Measurements from ENCODE around the gene LARP4B.

LARP4B gene

GRCh38 chr10:822197-822596 lies 109.3 kb downstream of the LARP4B start:
- DNase-seq, result no peak

GRCh38 chr10:821322-821721 lies 110.2 kb downstream of the LARP4B start:
- no peak for DNase-seq

- no peak for DNase-seq
Measured at GRCh38 chr10:819816-820215, 111.7 kb downstream of the LARP4B start.

GRCh38 chr10:819326-819725 lies 112.2 kb downstream of the LARP4B start:
- no peak for DNase-seq

GRCh38 chr10:818526-819220 lies 112.8 kb downstream of the LARP4B start:
- DNase-seq, result peak; percentile 13

- no peak for DNase-seq
Measured at GRCh38 chr10:818010-818409, 113.5 kb downstream of the LARP4B start.

- DNase-seq, result no peak
Measured at GRCh38 chr10:817371-817770, 114.1 kb downstream of the LARP4B start.

DNA sequence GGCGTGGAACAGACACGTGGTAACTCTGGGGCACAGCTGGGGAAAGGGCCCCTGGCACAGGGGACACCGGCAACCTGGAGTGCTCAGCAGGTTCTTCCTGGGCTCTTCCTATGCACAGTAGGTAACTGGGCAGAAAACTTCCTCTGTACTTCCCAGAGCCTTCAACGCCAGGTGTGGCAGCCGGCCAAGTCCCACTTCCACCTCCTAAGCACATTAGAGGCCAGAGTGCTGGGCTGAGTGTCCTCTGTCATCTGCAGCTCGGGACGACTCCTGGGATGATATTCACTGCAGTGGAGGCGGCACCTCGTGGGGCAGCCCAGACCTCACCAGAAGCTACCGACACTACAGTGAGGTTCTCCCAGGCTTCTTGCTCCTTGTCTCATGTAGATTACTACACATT lies 114.5 kb downstream of the LARP4B start:
- DNase-seq, result no peak

- DNase-seq, result no peak
Measured at GRCh38 chr10:816091-816477, 115.4 kb downstream of the LARP4B start.

DNA sequence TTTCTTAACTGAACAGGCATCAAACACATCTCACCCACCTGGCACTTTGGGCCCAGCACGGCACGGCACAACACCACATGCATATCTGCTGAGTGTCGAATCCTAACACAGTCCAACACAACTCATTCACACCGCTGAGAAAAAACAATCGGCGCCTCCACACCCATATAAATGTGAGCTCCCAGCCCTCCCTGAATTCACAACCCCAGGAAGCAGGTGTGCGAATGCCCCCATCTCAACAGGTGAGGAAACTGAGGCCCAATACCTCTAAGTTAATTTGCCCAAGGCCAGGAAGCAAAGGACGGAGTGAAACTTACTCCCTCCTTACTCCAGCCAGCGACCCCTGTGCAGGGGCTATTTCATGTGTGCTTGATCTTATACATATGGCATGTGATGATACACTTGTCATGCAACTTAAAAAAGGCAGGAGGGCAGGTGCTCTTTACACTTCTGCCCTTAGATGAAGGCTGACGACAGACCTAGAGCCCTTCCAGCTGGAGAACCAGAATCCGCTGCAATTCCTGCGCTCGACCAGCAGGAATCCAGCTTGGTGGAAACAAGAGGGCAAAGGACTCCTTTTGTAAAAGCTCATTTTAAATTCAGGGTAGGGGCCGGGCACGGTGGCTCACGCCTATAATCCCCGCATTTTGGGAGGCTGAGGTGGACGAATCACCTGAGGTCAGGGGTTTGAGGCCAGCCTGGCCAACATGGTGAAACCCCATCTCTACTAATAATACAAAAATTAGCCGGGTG lies 116.0 kb downstream of the LARP4B start:
- DNase-seq, result no peak

DNA sequence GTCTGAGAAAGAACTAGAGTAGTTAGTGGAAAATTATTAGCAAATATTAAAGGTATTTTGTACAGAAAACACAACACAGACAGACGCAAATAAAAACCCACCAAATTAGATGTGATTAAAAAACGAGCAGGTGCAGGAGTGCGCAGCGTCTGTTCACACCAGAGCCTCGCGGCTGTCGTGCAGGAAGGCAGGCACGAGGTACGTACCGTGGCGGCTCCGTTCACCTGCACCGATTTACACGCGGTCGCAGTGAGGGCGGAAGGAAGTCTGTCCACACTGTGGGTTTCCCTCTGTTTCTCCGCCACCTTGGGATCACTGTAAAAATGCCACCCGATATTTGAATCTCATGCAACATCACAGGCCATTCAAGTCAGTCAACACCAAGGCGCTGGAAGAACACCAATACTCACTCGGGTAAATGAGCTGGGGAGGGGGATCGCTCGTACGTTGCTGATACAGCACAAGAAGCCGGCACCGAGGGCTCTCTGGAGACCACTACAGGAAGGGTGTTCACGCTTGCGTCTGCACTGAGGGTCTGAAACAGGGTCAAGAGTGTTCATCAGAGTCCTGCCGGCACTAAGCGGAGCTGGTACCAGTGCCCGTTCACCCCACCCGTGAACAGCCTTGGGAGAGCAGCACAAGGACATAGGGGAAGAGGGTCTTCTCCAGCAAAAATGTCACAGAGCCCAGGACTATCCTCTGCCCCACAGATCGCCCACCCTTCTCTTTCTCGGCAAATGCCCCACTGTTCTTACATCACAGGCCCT lies 116.8 kb downstream of the LARP4B start:
- no peak for DNase-seq

DNA sequence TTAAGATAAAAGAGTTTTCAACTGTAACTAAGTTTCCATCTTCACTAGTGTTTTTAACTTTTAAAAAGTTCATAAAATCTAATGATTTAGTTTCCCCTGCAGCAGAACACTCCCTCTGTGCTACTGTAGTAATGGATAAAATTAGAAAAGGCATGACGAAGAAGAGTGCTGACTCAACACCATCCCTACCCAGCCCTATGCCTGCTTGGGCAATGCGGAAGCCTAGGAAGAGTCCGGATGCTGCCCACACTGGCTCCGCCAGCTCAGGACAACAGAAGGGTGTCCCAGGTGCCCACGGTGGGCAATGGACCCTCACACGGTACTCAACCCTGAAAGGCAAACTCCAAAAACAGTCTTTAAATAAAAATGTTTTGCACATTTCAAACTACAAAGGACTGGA lies 118.2 kb downstream of the LARP4B start:
- no peak for DNase-seq

- DNase-seq, result no peak
Measured at GRCh38 chr10:812787-813186, 118.7 kb downstream of the LARP4B start.

DNA sequence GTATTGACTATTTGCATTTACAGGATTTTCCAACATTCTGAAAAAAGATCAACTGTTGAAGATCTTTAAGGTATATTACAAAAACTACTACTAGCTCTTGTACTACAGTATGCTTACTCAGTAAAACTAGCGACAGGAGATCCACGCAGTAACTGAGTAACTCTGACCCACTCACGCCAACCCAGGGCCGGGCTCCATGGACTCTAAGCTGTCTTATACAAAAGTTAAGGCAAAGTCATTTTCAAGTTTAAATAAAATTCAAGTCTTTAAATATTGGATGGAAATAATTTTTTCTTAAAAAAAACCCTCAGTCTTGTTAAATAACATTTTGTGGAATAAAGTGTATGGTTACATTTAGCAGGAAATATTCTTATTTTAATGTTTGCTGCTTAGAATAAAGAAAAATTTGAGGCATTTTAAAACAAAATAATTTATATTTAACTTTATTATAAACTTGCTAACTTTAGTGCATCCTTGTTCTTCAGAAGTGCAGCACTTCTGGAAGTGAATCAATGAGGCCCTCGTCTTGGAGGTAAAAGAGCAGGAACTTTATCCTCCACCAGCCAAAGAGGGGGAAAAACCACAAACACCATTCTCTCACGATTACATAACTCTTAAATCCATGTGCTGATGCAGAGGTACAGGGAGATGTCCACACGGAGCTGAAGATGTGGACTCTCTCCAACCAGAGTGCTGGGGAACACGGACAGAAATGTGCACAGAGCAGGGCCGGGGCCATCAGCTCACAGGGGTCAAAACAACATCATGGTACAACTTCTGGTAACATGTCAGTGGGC lies 119.9 kb downstream of the LARP4B start:
- no peak for DNase-seq

DNA sequence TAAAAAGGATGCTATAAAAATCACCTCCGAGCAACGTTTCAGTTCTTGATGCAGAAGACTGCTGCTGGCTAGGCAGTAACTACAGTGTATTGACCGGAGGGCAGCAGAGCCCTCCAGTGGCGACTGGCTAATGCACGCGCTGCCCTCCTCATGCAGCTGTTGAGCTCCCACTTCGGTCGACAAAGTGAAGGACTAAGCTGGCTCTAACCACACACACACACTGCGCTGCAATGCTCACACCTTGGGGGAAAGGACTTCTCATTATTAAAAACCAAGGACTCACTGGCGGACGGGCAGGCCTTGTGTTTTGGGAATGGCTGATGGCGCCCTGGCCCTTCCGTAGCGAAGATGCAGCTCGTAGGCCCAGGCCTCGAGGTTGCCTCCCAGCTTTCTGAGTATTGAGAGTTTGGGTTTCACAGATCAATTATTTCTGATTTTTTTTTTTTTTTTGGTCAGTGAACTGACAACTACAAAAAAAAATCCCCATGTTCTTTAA lies 121.1 kb downstream of the LARP4B start:
- peak; percentile 38 for DNase-seq

- no peak for DNase-seq
Measured at GRCh38 chr10:809671-810350, 121.7 kb downstream of the LARP4B start.

GRCh38 chr10:807958-808353 lies 123.5 kb downstream of the LARP4B start:
- DNase-seq, result no peak

DNA sequence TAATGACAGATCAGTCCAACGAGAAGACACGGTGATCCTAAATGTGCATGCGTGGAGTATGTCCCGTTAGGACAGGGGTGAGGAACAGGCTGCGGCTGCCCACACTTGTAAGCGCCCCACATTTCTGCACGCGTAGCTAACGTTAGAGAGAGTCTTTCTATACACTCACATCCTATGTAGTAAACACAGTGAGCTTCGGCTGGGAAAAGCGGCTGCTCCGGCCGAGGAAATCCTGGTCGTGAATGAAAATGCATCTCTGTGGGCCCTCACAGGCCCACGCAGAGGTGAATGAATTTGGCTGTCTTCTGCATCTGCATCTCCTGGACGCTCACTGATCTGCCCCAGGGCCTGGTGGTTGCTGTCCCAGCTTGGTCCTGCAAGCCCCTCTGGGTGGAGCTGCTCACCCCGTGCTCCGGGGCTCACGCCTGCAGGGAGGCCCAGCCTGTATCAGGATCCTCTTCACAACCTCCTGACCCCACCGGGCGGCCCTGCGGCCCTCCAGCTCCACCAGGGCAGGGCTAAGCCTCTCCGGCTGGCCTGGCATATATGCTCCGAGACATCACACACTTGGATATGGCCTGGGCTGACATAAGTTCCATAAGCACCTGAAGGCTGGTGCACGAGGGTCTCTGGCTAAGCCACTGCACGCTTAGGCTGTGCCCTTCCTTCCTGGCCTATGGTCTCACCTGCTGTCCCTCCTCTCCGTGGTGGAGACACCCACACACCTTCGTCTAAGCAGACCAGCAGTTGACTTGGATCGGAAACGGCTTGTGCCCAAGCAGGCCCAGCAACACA lies 124.1 kb downstream of the LARP4B start:
- no peak for DNase-seq

GRCh38 chr10:806451-807162 lies 124.9 kb downstream of the LARP4B start:
- DNase-seq, result no peak

- DNase-seq, result no peak
Measured at GRCh38 chr10:805620-806305, 125.7 kb downstream of the LARP4B start.

Data from NCI-H82 (cell line).